CD4-positive, alpha-beta T cell treated with Interferon alpha-2 for 1 hour (primary cell): Measurements from ENCODE around the gene MRPL46.
"Not testable (repeated sequence)": the region's sequence is repeated elsewhere in the genome, so short reads cannot be mapped to it uniquely, and the experiment has no call there.

ENCODE experiments used
- DNase-seq, 2 donors: peaks; one replicate each; pipeline ENCODE4 v3.0.0-alpha.2; 2020 to 2022

Gene MRPL46

DNA sequence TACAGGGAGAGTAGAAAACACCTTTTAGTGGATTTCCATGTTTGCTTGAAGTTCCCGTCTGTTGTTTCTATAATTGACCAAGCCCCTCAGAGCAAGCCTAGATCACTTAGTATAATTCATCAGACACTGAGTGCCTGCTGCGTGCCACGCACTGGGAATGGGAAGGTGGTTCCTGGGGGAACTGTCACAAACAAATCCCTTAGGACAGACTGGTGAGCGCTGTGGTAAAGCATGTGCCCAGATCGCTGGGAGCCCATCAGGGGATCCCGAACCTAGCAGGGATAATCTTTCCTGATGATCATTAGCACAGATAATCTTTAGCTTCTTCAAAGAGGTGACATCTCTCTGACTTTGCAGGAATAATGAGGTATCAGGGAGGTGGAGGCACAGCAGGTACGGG lies 9.9 kb upstream of the MRPL46 start:
- DNase-seq, result no peak

DNA sequence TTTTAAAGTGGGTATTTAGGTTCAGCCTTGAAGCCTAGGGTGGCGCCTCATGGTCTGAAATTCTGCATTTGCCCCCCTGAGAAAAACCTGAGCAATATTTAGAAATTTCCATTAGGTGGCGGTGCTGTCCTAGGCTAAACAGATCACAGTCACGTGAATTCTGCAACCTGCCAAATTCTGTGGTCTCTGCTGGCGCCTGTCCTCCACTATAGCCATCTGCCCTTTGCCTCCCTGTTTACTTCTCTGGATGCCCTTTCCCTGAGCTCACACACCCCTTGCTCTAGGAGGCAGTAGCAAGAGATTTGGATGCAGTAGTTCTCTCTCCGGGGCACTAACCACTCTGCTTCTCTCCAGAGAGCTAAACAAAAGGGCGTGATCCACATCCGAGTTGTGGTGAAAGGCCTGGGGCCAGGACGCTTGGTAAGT lies 9.5 kb upstream of the MRPL46 start:
- DNase-seq, result peak in 1 of 2 donors; percentile 44

DNA sequence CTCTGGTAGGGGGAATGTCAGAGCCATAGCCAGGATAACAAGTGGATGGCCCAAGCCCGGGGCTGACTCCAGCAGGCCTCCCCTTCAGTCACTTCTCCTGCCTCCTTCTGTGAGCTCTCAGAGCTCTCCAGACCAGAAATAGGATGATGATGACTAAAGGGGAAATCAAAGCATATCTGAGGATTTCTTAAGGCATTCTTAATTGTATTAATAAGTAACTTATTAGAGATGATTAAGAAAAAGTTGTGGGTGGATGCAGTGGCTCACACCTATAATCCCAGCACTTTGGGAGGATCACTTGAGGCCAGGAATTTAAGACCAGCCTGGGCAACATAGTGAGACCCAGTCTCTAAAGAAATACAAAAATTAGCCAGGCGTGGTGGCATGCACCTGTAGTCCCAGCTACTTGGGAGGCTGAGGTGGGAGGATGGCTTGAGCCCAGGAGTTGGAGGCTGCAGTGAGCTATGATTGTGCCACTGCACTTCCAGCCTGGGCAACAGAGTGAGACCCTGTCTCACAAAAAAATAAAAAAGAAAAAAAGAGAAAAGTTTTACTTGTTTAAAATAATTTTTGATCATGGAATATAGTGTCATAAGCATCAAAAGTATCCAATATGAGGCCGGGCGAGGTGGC lies 6.6 kb upstream of the MRPL46 start:
- DNase-seq, result not testable (repeated sequence)

DNA sequence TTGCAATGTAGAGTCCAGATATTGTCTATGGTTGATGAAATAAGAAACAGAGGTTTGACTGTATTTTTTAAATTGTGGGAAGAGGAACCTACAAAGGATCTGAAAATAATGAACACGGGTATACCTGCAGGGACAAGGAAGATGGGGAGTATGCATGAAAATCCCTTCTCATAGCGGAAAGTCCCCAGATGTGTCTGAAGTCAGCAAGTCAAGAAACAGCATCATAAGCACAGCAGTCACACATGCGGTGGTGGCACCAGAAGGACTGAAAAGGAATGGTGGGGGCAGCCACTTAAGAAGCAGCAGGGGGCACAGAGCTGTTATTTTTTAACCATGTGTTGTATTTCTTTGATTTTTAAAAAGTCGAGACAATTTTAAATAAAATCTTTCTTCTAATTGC lies 5.0 kb upstream of the MRPL46 start:
- no peak for DNase-seq

DNA sequence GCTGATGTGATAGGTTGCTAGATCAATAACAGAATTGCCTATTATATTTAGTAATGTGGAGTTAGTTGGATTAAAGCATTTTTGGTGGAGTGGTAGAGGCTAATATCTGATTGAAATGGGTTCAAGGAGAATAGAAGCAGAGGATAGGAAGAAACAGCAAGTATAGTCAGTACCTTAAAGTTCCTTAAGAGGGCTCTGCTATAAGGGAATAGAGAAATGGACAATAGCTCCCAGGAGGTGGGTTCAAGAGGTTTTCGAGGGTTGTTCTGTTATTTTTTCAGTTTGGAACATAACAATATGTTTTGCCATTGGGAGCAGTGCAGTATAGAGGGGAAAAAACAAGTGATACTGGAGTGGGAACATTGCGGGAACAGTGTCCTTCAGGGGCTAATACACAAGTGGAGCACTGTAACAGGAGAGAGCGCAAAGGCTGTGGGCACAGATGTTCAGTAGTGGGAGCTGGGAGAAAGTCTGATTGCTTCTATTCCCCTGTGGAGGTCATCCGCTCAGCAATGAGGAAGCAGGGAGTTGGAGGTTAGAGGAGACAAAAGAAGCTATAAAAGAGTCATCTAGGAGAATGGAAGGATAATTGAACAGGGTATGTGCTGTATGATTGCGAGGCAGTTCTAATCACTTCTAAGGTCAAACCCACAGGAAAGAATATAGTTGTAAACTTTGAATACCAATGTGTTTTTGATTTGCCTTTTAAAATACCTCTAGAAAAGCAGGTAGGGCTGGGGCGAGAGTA lies 3.6 kb upstream of the MRPL46 start:
- no peak for DNase-seq

DNA sequence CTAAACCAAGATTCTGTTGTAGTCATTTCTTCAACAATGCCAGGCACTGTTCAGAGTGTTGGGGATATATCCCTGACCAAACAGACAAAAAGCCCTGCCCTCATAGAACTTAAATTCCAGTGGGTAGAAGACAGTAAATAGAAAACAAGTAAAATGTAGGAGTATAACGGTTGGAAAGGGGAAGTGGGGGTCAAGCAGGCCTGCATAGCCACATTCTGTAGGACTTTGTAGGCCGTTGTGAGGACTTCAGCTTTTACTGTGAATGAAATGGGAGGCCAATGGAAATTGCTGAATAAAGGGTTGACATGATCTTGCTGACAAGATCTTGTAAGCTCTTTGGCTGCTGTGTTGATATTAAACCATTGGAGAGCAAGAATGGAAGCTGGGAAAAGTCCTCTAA lies 2.1 kb upstream of the MRPL46 start:
- no peak for DNase-seq

DNA sequence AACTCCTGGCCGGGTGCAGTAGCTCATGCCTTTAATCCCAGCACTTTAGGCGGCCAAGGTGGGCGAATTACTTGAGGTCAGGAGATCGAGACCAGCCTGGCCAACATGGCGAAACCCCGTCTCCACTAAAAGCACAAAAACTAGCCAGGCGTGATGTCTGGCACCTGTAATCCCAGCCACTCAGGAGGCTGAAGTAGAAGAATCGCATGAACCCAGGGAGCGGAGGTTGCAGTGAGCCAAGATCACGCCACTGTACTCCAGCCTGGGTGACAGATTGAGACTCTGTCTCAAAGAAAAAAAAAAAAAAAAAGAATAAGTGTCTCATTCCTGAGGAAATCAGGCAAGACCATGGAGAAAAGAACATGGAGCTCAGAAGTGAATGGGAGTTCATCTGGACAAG lies 1.5 kb upstream of the MRPL46 start:
- DNase-seq, result not testable (repeated sequence)

DNA sequence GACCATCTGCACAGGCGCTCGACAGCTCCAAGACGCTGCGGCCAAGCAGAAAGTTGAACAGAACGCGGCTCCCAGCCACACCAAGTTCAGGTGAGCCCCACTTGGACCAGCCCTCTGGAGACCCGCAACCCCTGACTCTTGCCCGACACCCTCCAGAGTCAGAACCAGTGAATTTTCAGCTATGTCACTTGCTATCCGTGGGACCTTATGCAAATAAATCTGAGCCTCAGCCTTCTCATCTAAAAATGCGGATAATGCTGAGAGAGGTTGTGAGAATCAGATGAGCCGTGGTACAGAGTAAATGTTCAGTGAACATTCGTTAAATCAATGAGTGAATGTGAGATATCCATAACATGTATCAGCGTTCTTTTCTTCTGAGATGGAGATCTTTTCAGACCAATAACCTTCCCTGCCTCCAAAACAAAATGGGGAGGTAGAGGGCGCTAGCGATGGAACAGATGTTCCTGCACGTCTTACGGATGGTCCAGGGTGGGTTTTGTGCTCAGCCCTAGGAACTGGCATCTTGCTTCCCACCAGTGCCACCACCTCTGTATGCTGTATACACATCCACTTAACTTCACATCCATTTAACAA lies 844 bp upstream of the MRPL46 start:
- no peak for DNase-seq

DNA sequence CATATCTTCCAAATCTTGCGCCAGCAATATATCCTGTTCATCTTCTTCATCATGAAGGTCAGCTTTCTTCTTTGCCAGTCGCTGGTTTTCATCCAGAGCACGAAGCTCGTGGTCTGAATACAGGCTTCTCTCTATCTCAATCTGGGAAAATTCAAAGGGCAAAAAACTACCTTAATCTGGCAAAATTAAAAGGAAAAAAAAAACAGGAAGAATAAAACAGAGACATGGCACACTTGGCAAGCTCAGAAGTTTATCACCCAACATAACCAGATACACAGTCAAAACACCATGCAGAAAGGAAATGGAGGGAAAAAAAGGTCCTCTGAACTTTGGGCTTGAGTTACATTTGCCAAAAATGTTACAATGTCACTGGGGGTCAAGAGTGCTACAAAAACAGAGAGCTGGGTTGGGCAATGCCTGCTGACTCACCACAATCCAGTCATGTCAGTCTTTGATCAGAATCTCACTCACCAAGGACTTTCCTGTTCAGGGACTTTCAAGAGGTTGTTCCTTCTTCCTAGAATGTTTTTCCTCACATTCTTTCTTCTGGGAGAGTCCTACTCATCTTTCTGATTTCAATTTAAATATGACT lies 1.5 kb downstream of the MRPL46 start:
- DNase-seq, result no peak

DNA sequence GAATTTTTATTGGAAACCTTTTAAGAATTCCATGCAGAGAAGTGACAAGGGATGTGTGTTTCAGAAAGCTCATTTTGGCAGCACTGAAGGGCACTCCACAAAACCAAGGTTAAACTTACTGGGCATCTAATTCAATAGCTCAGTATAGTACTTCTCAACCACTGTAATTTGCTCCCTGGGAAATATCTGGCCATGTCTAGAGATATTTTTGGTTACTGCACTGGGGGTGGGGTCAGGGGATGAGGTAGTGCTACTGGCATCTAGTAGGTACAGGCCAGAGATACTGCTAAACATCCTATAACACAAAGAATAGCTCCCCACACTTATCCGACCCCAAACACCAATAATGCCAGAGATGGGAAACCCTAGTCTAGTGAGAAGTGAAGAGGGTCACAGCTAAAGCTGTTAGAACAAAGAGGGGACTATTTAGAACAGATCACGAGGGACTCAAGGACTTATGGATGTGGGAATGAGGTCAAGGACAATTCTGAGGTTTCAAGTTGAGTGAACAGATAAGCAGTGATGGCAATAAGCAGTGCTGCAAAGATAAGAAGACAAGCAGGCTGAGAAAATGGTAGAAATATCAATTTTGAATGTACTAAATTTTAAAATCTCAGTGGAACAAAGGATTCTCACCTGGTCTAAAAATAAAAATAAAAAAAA lies 3.2 kb downstream of the MRPL46 start:
- DNase-seq, result no peak

DNA sequence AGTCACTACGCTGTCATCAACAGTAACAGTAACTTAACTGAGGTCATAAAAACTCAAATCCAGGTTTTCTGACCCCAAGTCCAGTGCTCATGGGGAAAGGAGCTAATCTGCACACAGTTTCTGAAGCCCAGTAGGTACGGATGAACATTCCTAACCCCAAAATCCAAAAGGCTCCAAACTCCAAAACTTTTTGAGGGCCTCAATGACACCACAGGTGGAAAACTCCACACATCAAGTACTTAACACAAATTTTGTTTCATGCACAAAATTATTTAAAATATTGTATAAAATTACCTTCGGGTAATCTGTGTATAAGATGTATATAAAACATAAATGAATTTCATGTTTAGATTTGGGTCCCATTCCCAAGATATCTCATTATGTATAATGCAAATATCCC lies 10.5 kb downstream of the MRPL46 start:
- DNase-seq, result no peak

DNA sequence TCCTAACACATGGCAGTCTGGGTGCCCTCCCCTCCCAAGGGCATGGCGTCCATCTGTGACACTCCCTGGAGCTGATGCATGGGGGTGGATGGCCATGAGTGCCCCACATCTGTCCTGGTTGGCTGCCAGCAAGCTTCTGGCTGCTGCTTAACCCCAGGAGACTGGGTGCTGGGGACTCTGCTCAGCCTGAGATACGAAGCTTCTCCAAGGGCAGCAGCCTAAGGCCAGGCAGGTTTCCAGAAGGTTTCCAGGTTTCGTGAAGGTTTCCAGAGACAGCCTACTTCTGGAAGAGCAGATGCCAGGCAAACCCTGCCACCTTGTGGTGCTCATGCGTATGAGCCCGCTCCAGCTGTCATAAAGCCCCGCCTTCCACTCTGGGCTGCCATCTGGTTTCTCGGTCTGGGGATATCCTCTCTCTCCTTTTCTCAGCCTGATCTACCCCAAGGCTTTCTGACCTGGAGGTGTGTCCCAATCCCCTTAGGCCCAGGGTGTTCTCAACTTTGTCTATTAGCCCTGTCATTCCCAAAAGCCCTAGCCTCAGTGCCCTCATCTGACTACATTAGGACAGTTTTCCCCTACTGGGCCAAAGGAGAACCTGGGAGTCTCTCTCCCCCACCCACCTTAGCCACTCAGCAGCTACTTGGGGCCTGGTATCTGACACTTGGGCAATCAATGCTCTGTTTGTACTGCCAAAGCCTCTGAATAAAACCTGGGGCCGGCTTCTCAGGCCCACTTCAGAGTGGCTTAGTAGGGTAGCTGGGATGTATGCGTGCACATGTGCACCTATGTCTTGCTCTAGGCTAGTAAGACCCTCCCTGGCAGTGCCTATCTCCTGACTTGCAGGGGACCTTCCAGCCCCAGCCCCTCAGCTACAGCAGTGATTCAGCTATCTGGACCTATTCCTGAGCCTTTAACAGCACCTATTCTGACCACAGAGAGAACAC lies 12.0 kb downstream of the MRPL46 start:
- peak; percentile 6 to 31 for DNase-seq

DNA sequence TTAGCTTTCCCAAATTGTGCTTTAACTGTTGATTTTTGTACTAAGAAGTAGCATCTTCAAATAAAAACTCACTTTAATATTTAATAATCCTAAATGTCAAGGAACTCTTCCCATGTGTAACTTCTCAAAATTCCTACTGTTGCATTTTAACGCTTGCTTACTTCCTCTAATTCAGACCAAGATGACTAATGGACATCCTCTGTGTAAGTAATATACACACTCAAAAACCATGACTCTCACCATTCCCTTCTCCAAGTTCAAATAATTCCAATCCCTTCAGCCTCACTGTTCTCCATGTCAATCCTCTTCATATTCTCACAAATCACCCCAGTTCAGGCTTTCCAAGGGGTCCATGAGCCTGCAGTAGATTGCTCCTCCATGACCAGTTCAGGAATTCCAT lies 13.0 kb downstream of the MRPL46 start:
- DNase-seq, result no peak

DNA sequence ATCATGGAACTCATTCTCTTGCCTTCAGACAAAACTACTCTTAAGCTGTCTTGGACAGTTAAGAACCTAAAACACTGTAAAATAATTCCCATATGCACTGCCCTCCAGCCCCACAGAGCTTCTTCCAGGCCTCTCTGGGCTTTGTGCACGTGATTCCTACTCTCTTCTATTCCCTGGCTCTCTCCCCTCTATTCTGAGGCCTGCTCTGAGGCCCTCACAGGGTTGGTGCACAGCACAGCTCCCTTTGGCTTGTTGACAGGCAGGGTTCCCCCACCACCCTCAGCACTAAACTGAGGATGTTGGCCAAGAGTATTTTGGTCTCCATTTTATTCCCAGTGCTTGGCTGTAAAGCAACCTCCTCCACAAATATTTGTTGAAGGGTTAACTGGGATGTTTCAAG lies 13.5 kb downstream of the MRPL46 start:
- DNase-seq, result no peak

DNA sequence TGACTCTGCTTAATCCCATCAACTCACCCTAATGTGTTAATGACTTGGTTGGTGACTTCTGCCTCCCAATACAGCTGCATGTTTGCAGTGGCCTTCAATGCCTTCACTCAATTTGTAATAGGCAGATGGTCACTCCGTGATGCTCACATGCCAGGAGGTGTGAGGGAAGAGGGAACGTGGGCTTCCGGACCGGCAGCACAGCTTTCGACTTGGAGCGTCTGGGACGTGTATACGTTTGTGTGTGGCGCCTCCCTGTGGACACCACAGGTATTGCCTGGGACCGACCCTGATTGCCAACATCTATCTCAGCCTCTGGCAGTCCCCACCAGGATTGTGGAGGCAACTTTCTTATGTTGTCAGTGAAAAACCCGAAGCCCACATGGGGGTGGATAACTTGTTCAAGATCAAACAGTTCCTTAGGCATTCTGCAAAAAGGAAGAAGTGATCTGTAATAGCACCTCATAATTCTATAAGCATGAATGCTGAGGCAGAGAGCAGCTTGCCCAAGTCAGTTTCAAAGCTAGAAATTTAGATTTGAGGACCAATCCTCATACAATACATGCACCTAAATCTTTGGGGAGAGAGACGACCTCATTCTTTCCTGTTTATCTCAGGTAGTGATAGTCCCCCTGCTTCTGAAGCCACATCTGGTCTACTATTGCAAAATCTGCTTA lies 16.9 kb downstream of the MRPL46 start:
- DNase-seq, result peak; percentile 34 to 46

DNA sequence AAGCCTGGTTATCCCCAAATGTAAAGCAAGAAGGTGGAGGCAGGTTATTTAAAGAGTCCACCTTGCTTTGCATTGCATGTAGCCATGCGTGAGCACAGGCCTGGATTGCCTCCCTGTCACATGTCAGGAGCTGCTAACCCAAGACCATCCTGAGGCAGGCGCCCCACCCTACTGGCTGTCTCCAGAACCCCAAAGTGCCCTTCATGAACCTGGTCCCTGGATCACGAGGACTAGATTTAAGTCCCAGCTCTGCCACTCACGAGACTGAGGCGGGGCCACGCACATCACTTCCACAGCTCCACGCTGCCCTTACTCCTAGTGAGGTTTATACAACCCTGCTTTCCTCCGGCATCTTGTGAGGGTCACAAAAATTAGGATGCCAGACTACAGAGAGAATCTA lies 17.6 kb downstream of the MRPL46 start:
- no peak for DNase-seq

DNA sequence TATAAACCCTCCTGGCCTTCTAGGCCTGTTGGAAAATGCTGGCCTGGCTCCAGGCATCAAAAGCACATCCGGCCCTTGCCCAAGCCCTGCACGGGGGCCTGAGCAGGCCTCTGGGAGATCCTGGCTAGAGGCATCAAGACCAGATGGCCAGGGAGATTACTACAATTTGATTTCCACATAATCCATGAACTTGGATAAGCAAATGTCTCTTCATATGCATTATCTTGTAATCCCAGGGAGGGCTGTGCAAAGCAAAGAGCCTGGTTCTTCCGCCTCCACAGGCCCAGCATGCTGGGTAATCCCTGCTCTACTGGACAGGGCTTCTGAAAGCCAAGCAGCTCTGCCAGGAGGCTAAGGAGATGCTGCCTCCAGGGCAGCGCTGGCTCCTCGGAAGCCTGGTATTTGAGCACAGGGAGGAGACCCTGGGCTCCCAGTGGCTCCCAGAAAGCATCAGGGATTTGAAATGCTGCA lies 18.2 kb downstream of the MRPL46 start:
- no peak for DNase-seq

DNA sequence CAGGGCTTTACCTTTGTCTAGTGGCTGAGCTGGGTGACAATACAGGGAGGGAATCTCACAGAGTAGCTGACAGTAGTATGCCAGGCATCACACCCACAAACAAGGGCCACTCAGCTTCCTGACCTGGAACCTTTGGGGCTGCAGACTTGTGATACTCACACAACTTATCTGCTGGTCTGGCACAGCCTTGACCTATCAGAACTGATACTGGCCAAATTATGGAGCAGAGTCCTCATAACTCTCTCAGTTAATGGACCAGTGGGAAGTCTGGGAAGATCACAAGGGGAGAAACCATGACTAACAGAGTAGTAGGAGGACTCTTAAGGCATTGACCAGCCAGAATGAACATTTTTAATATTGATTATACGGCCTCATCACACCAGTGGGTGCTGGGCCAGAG lies 19.4 kb downstream of the MRPL46 start:
- no peak for DNase-seq

DNA sequence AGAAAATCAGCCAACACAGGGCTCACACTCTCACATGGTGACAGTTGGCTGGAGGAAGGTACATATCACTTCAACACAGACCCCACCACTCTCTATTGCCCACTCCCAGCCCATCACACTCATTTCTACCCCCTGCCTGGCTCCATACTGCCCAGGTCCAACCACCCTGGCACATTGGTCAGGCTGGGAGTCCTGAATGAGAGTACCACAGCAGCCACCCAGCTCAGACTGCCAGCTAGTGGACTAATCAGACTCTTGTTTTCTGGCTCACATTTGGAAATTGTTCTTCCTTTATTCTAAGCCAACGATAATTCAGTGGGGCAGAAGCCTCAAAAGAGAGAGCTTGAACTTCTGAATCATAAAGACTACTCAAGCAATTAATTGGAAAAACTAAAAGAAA lies 20.0 kb downstream of the MRPL46 start:
- DNase-seq, result no peak

DNA sequence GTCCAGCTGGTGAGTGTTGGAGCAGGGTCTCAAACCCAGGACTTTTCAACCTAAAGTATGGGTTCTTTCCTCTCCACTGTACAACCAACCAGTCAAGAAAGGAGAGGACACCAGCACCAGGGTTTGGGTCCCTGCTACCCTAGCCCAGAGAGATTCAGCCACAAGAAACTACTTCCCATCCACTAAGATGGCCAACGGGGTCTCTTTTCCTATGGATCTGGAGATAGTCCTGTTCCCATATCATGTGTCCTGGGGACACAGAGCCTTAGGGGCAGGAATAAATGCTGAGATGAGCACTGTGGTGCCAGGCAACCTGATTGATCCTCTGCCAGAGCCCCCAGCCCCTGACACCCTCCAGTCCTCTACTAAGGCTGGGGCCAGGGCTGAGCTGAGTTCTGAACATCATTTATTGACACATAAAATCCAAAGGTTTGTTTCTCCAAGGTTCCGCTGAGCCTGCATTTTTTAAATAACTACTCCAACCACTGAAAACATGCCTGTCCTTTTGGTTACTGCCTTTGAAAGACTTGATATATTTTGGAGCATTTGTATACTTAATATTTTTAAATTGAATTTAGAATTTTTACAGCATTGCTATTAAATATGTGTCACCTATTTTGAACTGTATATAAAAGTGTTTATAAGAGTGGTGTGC lies 26.0 kb downstream of the MRPL46 start:
- no peak for DNase-seq

DNA sequence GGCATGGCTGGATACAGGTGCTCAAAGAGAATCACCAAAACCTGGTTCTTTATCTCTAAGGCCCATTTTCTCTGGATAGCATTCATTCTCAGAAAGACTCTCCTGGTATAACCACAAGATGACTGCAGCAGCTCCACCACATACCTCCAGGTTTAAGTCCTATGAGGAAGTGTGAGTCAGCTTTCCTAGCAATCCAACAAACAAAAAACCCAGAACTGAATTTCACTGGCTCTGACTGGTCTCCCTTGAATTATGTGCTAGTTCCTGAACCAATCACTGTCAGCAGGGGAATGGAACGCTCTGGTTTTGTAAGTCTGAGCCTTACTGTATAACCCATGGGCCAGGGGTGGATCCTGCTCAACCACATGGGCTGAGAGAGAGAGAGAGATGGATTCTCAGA lies 27.2 kb downstream of the MRPL46 start:
- no peak for DNase-seq
